Measurements from ENCODE around the gene PLCB4.

The PLCB4 gene

GRCh38 chr20:9319687-9320384 is 250.9 kb downstream of the PLCB4 start:
- H4K91ac ChIP-seq (ENCODE audit: low read length): no peak overlapping the region
- H3K23ac ChIP-seq (ENCODE audit: low read length in 2 of 2): no peak overlapping the region
- H2BK120ac ChIP-seq (ENCODE audit: low read depth, low read length): no peak overlapping the region
- no peak overlapping the region for H3K27ac ChIP-seq (ENCODE audit: low read length, poor library complexity, severe bottlenecking)
- no peaks in the 10 kb centered on the region for H3K27me3 ChIP-seq (ENCODE audit: control insufficient read depth in 1 of 2, insufficient read depth in 1 of 2, low read length in 2 of 2)
- H3K79me1 ChIP-seq (replicated peaks; ENCODE audit: low read length, poor library complexity, severe bottlenecking): peaks cover 29% of the 10 kb centered on the region
- H3K14ac ChIP-seq (ENCODE audit: low read length in 2 of 2): no peak overlapping the region
- H3K9ac ChIP-seq (ENCODE audit: low read length): no peak overlapping the region
- no peaks in the 10 kb centered on the region for H3K4me1 ChIP-seq (ENCODE audit: control insufficient read depth, insufficient read depth, low read depth, low read length)
- H3K4me2 ChIP-seq (ENCODE audit: low read length, poor library complexity, severe bottlenecking): no peak overlapping the region
- WGBS: 99% methylated on average over 5 of the region's 7 CpGs
- peaks cover 0 to 4% of the 10 kb centered on the region in 2 experiments for H3K36me3 ChIP-seq (ENCODE audit: control insufficient read depth in 1 of 2, insufficient read depth in 2 of 2, low read depth in 1 of 2, low read length in 2 of 2)
- no peak overlapping the region for H2BK12ac ChIP-seq (ENCODE audit: low read length in 2 of 2)
- H3K4ac ChIP-seq (ENCODE audit: low read depth in 1 of 2, low read length in 2 of 2): no peak overlapping the region
- H2BK5ac ChIP-seq (ENCODE audit: low read depth, low read length, poor library complexity, severe bottlenecking): no peak overlapping the region
- no peak overlapping the region for H3K18ac ChIP-seq (ENCODE audit: low read depth in 1 of 2, low read length in 2 of 2)
- no peak overlapping the region for H2BK15ac ChIP-seq (ENCODE audit: low read depth, poor library complexity, severe bottlenecking)
- no peak overlapping the region for H3K4me3 ChIP-seq (ENCODE audit: insufficient read depth in 1 of 2, low read depth in 1 of 2, low read length in 2 of 2)
- H2AK5ac ChIP-seq (ENCODE audit: low read length, severe bottlenecking): no peak overlapping the region
- H3K9me3 ChIP-seq (ENCODE audit: control insufficient read depth, low read length): no peaks in the 10 kb centered on the region
- DNase-seq: peak; percentile 35
- H4K8ac ChIP-seq (ENCODE audit: low read length): no peak overlapping the region
- H2AFZ ChIP-seq (ENCODE audit: low read depth, low read length): no peak overlapping the region

GRCh38 chr20:9321007-9321406 is 252.1 kb downstream of the PLCB4 start:
- no peaks in the 10 kb centered on the region for H3K4me1 ChIP-seq (ENCODE audit: control insufficient read depth, insufficient read depth, low read depth, low read length)
- H4K8ac ChIP-seq (ENCODE audit: low read length): no peak overlapping the region
- no peak overlapping the region for H2BK15ac ChIP-seq (ENCODE audit: low read depth, poor library complexity, severe bottlenecking)
- H3K4me2 ChIP-seq (ENCODE audit: low read length, poor library complexity, severe bottlenecking): no peak overlapping the region
- H4K91ac ChIP-seq (ENCODE audit: low read length): no peak overlapping the region
- peaks cover 32% of the 10 kb centered on the region for H3K79me1 ChIP-seq (replicated peaks; ENCODE audit: low read length, poor library complexity, severe bottlenecking)
- no peak overlapping the region for H3K4ac ChIP-seq (ENCODE audit: low read depth in 1 of 2, low read length in 2 of 2)
- H3K36me3 ChIP-seq (ENCODE audit: control insufficient read depth in 1 of 2, insufficient read depth in 2 of 2, low read depth in 1 of 2, low read length in 2 of 2): peaks cover 0 to 4% of the 10 kb centered on the region in 2 experiments
- H2BK120ac ChIP-seq (ENCODE audit: low read depth, low read length): no peak overlapping the region
- no peak overlapping the region for H3K14ac ChIP-seq (ENCODE audit: low read length in 2 of 2)
- no peak overlapping the region for H2AK5ac ChIP-seq (ENCODE audit: low read length, severe bottlenecking)
- H3K23ac ChIP-seq (ENCODE audit: low read length in 2 of 2): no peak overlapping the region
- H3K9ac ChIP-seq (ENCODE audit: low read length): no peak overlapping the region
- no peak overlapping the region for H3K18ac ChIP-seq (ENCODE audit: low read depth in 1 of 2, low read length in 2 of 2)
- 83% methylated on average over 2 of the region's 2 CpGs for WGBS
- H3K27me3 ChIP-seq (ENCODE audit: control insufficient read depth in 1 of 2, insufficient read depth in 1 of 2, low read length in 2 of 2): no peaks in the 10 kb centered on the region
- no peak overlapping the region for H3K4me3 ChIP-seq (ENCODE audit: insufficient read depth in 1 of 2, low read depth in 1 of 2, low read length in 2 of 2)
- no peak overlapping the region for H2BK5ac ChIP-seq (ENCODE audit: low read depth, low read length, poor library complexity, severe bottlenecking)
- no peak for DNase-seq
- no peak overlapping the region for H3K27ac ChIP-seq (ENCODE audit: low read length, poor library complexity, severe bottlenecking)
- H2BK12ac ChIP-seq (ENCODE audit: low read length in 2 of 2): no peak overlapping the region
- H2AFZ ChIP-seq (ENCODE audit: low read depth, low read length): no peak overlapping the region
- H3K9me3 ChIP-seq (ENCODE audit: control insufficient read depth, low read length): no peaks in the 10 kb centered on the region

DNA sequence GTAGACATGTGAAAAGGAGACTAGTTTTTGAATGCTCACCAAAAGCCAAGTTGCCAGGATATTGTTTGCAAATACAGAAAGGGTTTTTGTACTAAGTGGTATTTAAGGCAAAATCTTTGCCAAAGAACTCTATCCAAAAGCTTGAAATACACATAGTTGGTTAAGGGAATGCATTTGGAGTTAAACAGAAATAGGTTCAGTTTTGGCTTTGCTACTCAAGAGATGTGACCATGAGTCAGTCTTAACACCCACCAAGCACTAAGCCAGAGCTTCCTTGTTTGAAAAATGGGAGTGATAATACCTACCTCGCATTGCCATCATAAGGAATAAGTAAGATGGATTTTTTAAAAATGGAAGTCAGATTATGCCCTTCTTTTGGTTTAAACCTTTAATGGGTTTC is 253.8 kb downstream of the PLCB4 start:
- Histone ChIP-seq H2BK5ac (ENCODE audit: low read depth, low read length, poor library complexity, severe bottlenecking) (no peak overlapping the region), H3K9me3 (ENCODE audit: control insufficient read depth, low read length) (no peaks in the 10 kb centered on the region), H3K18ac (ENCODE audit: low read depth in 1 of 2, low read length in 2 of 2) (no peak overlapping the region), H4K8ac (ENCODE audit: low read length) (no peak overlapping the region), H3K4me1 (ENCODE audit: control insufficient read depth, insufficient read depth, low read depth, low read length) (no peaks in the 10 kb centered on the region), H4K91ac (ENCODE audit: low read length) (no peak overlapping the region), H3K4ac (ENCODE audit: low read depth in 1 of 2, low read length in 2 of 2) (no peak overlapping the region), H3K27ac (ENCODE audit: low read length, poor library complexity, severe bottlenecking) (no peak overlapping the region), H2BK120ac (ENCODE audit: low read depth, low read length) (no peak overlapping the region), H3K9ac (ENCODE audit: low read length) (no peak overlapping the region), H2AK5ac (ENCODE audit: low read length, severe bottlenecking) (no peak overlapping the region), H2BK15ac (ENCODE audit: low read depth, poor library complexity, severe bottlenecking) (no peak overlapping the region), H2AFZ (ENCODE audit: low read depth, low read length) (no peak overlapping the region), H2BK12ac (ENCODE audit: low read length in 2 of 2) (no peak overlapping the region), H3K27me3 (ENCODE audit: control insufficient read depth in 1 of 2, insufficient read depth in 1 of 2, low read length in 2 of 2) (no peaks in the 10 kb centered on the region), H3K36me3 (ENCODE audit: control insufficient read depth in 1 of 2, insufficient read depth in 2 of 2, low read depth in 1 of 2, low read length in 2 of 2) (peaks cover 0 to 6% of the 10 kb centered on the region in 2 experiments), H3K4me2 (ENCODE audit: low read length, poor library complexity, severe bottlenecking) (no peak overlapping the region), H3K23ac (ENCODE audit: low read length in 2 of 2) (no peak overlapping the region), H3K4me3 (ENCODE audit: insufficient read depth in 1 of 2, low read depth in 1 of 2, low read length in 2 of 2) (no peak overlapping the region), H3K79me1 (replicated peaks; ENCODE audit: low read length, poor library complexity, severe bottlenecking) (peaks cover 30% of the 10 kb centered on the region), H3K14ac (ENCODE audit: low read length in 2 of 2) (no peak overlapping the region)
- DNase-seq: no peak
- WGBS: no CpG with 5 or more reads among the region's 1 CpG

DNA sequence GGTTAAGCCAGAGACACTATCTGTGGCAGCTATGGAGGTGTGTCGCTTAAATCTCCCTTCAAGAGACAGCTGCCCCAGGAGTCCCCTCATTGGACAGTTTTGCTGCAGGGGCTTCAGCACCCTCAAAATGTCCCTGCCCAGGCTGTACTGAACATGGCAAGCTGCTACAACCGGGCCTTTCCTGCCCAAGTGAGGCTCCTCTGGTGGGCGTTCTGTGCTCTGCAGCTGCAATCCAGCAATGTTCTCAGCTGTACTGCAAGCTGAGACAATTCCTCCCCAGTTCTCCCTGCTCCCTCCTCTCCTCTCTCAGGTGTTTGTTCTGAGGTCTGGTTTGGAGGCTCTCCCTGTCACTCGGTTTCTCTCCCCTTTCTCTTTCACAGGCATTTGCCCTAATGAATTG is 254.7 kb downstream of the PLCB4 start:
- Histone ChIP-seq H3K4me2 (ENCODE audit: low read length, poor library complexity, severe bottlenecking) (no peak overlapping the region), H4K91ac (ENCODE audit: low read length) (no peak overlapping the region)

More for the DNA sequence above, 254.7 kb downstream of the PLCB4 start:
- Histone ChIP-seq H2BK12ac (ENCODE audit: low read length in 2 of 2) (peak overlapping the region in 1 of 2 experiments; percentile 52), H2BK120ac (ENCODE audit: low read depth, low read length) (no peak overlapping the region), H2AK5ac (ENCODE audit: low read length, severe bottlenecking) (no peak overlapping the region), H3K79me1 (replicated peaks; ENCODE audit: low read length, poor library complexity, severe bottlenecking) (peaks cover 25% of the 10 kb centered on the region), H2BK15ac (ENCODE audit: low read depth, poor library complexity, severe bottlenecking) (no peak overlapping the region), H4K8ac (ENCODE audit: low read length) (no peak overlapping the region), H3K36me3 (ENCODE audit: control insufficient read depth in 1 of 2, insufficient read depth in 2 of 2, low read depth in 1 of 2, low read length in 2 of 2) (peaks cover 0 to 6% of the 10 kb centered on the region in 2 experiments), H3K18ac (ENCODE audit: low read depth in 1 of 2, low read length in 2 of 2) (peak overlapping the region in 1 of 2 experiments; percentile 64), H3K14ac (ENCODE audit: low read length in 2 of 2) (peak overlapping the region in 1 of 2 experiments; percentile 22), H3K4me1 (ENCODE audit: control insufficient read depth, insufficient read depth, low read depth, low read length) (no peaks in the 10 kb centered on the region), H3K23ac (ENCODE audit: low read length in 2 of 2) (no peak overlapping the region), H3K4me3 (ENCODE audit: insufficient read depth in 1 of 2, low read depth in 1 of 2, low read length in 2 of 2) (no peak overlapping the region), H2BK5ac (ENCODE audit: low read depth, low read length, poor library complexity, severe bottlenecking) (no peak overlapping the region), H3K9me3 (ENCODE audit: control insufficient read depth, low read length) (no peaks in the 10 kb centered on the region), H3K4ac (ENCODE audit: low read depth in 1 of 2, low read length in 2 of 2) (no peak overlapping the region), H2AFZ (ENCODE audit: low read depth, low read length) (no peak overlapping the region), H3K27me3 (ENCODE audit: control insufficient read depth in 1 of 2, insufficient read depth in 1 of 2, low read length in 2 of 2) (no peaks in the 10 kb centered on the region), H3K27ac (ENCODE audit: low read length, poor library complexity, severe bottlenecking) (no peak overlapping the region), H3K9ac (ENCODE audit: low read length) (no peak overlapping the region)
- DNase-seq: no peak
- 51% methylated on average over 3 of the region's 4 CpGs for WGBS
